K562 (cell line): ENCODE results near the gene CCDC141. TPM values are rescaled to one million over a fixed set of nuclear protein-coding genes. Genes with fewer than 3 reads are reported as not detected.

Experiments
- ATAC-seq: fragments of 200-7000 bp; cut with Tn5 transposase; 3 replicates; pipeline ENCODE4 v1.9.1; 2020; ENCODE audit warnings: moderate library complexity
- BruUV-seq: library from RNA; stranded (reverse); fragments of 400-500 nt; replicated peaks from 2 replicates; lab custom pipeline; 2021; lab: Mats Ljungman, UMichigan
- CTCF ChIA-PET: fragments of 300-600 bp; formaldehyde crosslinking; extraction: SDS; loops from one replicate; lab custom pipeline; 2021; ENCODE audit warnings: low intra/inter-chr PET ratio; lab: Yijun Ruan, JAX
- POLR2A ChIA-PET: fragments of 300-600, 350-650 bp; sonication (Branson Sonifier 250); formaldehyde crosslinking; extraction: SDS; loops from one replicate; lab custom pipeline; 2021; ENCODE audit warnings: antibody characterized with exemption, inconsistent platforms; lab: Yijun Ruan, JAX
- DNase-seq, 4 experiments: peaks; one replicate each; pipeline versions ENCODE4 v3.0.0 to v3.0.0-alpha.2; 2011 to 2018; ENCODE audit warnings: low spot score in 3 of 4, mixed read lengths in 3 of 4; ENCODE audit errors: extremely low read depth in 1 of 4
- FAIRE-seq: peaks from 2 replicates; lab custom pipeline; 2011; peaks lifted over from hg19 to GRCh38; lab: Jason Lieb, UNC
- H2AFZ ChIP-seq: 2 replicates; pipeline ENCODE4 v1.6.0; 2011; ENCODE audit warnings: low read depth, low read length, control low read depth, inconsistent platforms
- H3K27ac ChIP-seq: fragments of 200-600 bp; 3 replicates; pipeline ENCODE4 v1.8.0; 2011; ENCODE audit warnings: low read depth, mild to moderate bottlenecking, control low read depth, inconsistent platforms, low read length, moderate library complexity, mixed read lengths; ENCODE audit errors: extremely low read depth
- H3K27me3 ChIP-seq, 2 experiments: fragments of 300-600 bp in 1 of 2; 2 replicates in 1 of 2; 3 replicates in 1 of 2; pipeline versions ENCODE4 v1.6.0 to v1.8.0; 2011; ENCODE audit warnings: inconsistent platforms in 2 of 2, low read length in 2 of 2, mild to moderate bottlenecking in 1 of 2, mixed read lengths in 1 of 2, moderate library complexity in 1 of 2; ENCODE audit not compliant: control insufficient read depth in 2 of 2, insufficient read depth in 2 of 2
- H3K36me3 ChIP-seq: fragments of 300-600 bp; 3 replicates; pipeline ENCODE4 v1.8.0; 2011; ENCODE audit warnings: mild to moderate bottlenecking, low read length, inconsistent platforms; ENCODE audit not compliant: control insufficient read depth, insufficient read depth
- H3K4me1 ChIP-seq, 2 experiments: fragments of 200-600 bp in 1 of 2; replicated peaks in 1 of 2; 2 replicates in 1 of 2; 3 replicates in 1 of 2; pipeline versions ENCODE4 v1.5.1 to v1.8.0; 2011; ENCODE audit warnings: inconsistent platforms in 2 of 2, low read length in 2 of 2, mild to moderate bottlenecking in 1 of 2, mixed read lengths in 1 of 2, moderate library complexity in 1 of 2; ENCODE audit not compliant: control insufficient read depth in 2 of 2, insufficient read depth in 2 of 2
- H3K4me2 ChIP-seq: 2 replicates; pipeline ENCODE4 v1.6.1; 2011; ENCODE audit warnings: low read length, control low read depth, inconsistent platforms, mixed read lengths; ENCODE audit not compliant: insufficient read depth
- H3K4me3 ChIP-seq: fragments of 200-600 bp; sonication (generic), shearing (Covaris generic); 2 replicates; pipeline ENCODE4 v1.5.1; 2016; ENCODE audit warnings: control low read depth, inconsistent platforms
- H3K79me2 ChIP-seq: fragments of 200-600 bp; 3 replicates; pipeline ENCODE4 v1.8.0; 2011; ENCODE audit warnings: low read length, inconsistent platforms; ENCODE audit not compliant: control insufficient read depth, insufficient read depth
- H3K9ac ChIP-seq, 2 experiments: 2 replicates each; pipeline versions ENCODE4 v1.6.0 to v1.6.1; 2011; ENCODE audit warnings: low read depth in 2 of 2, low read length in 2 of 2, control low read depth in 1 of 2, inconsistent platforms in 1 of 2, mild to moderate bottlenecking in 1 of 2, mixed read lengths in 1 of 2; ENCODE audit not compliant: insufficient read depth in 1 of 2
- H3K9me1 ChIP-seq: one replicate; pipeline ENCODE4 v1.6.0; 2011; ENCODE audit warnings: inconsistent platforms, mild to moderate bottlenecking, low read length, moderate library complexity; ENCODE audit not compliant: control insufficient read depth, insufficient read depth
- H3K9me3 ChIP-seq: replicated peaks from 2 replicates; pipeline ENCODE4 v1.5.1; 2011; ENCODE audit warnings: low read depth, low read length, inconsistent platforms; ENCODE audit not compliant: control insufficient read depth, insufficient read depth
- H4K20me1 ChIP-seq: replicated peaks from 2 replicates; pipeline ENCODE4 v1.6.1; 2011; ENCODE audit warnings: low read length, inconsistent platforms, mixed read lengths; ENCODE audit not compliant: control insufficient read depth, insufficient read depth
- KDM4B ChIP-seq, 2 experiments: fragments of 450-650 bp in 1 of 2; sonication (generic) in 1 of 2; IDR thresholded peaks; 2 replicates each; pipeline ENCODE4 v1.6.1; 2016 to 2017; ENCODE audit warnings: borderline replicate concordance in 2 of 2, antibody characterized with exemption in 1 of 2, low read depth in 1 of 2, mild to moderate bottlenecking in 1 of 2
- MYBL2 ChIP-seq, 2 experiments: fragments of 450-650 bp in 1 of 2; sonication (generic) in 1 of 2; formaldehyde crosslinking in 1 of 2; IDR thresholded peaks; 2 replicates each; pipeline versions ENCODE4 v1.6.1 to v1.8.1; 2017 to 2022; ENCODE audit warnings: borderline replicate concordance in 1 of 2, inconsistent platforms in 1 of 2, low read depth in 1 of 2, mild to moderate bottlenecking in 1 of 2, missing genetic modification reagents in 1 of 2, moderate library complexity in 1 of 2
- SNIP1 ChIP-seq: fragments of 450-650 bp; IDR thresholded peaks from 2 replicates; pipeline ENCODE4 v1.7.1; 2017; ENCODE audit warnings: low read depth, mild to moderate bottlenecking
- SRSF9 ChIP-seq: fragments of 200-400 bp; formaldehyde crosslinking; IDR thresholded peaks from 2 replicates; pipeline ENCODE4 v1.6.1; 2017; ENCODE audit warnings: low read depth, low read length, borderline replicate concordance
- WGBS: fragments of 100-300 bp; shearing (Covaris generic); methylation state at CpG from one replicate; pipeline ENCODE4 v1.1.6; 2016; ENCODE audit warnings: low coverage, mixed read lengths; ENCODE audit not compliant: insufficient coverage; ENCODE audit errors: missing lambda C conversion rate; 5-methylcytosine and 5-hydroxymethylcytosine counted together
- in situ Hi-C: fragments of 300-500 bp; cut with MboI; formaldehyde crosslinking; loops from 4 replicates; pipeline ENCODE4 v1.15.0; 2018; ENCODE audit warnings: inconsistent platforms, mixed read lengths
- intact Hi-C: fragments of 100-400 bp; cut with micrococcal nuclease; formaldehyde crosslinking; loops from 2 replicates; pipeline ENCODE4 v1.14.2; 2022
- polyA plus RNA-seq, 8 experiments: library from polyadenylated mRNA; depleted of rRNA in 4 of 8; stranded (reverse) in 5 of 8; unstranded in 3 of 8; fragments of >200 nt; fragmentation: Nextera tagmentation in 2 of 8; fragmentation: Illumina TruSeq in 1 of 8; extraction: Ambion mirVana in 2 of 8; extraction: Trizol in 1 of 8; gene quantifications; 2 replicates each; pipeline versions ENCODE4 v1.2.1 to v1.2.3, GENCODE V29; 2011 to 2014; ENCODE audit warnings: inconsistent platforms in 1 of 8, missing spikeins in 1 of 8
- total RNA-seq, 7 experiments: library from RNA; depleted of rRNA in 6 of 7; stranded (reverse); fragments of >200 nt in 6 of 7; fragmentation: Illumina TruSeq in 2 of 7; extraction: Trizol in 2 of 7; gene quantifications; 2 replicates each; pipeline versions ENCODE4 v1.2.1 to v1.2.3, GENCODE V29; 2011 to 2021; ENCODE audit warnings: low replicate concordance in 1 of 7
- TF ChIP-seq, protein P1 (sequence below): sonication (generic); formaldehyde crosslinking; IDR thresholded peaks from 2 replicates; pipeline ENCODE4 v1.8.0; 2023; ENCODE audit warnings: mild to moderate bottlenecking, missing genetic modification reagents
- TF ChIP-seq, protein P2 (sequence below): sonication (generic); formaldehyde crosslinking; IDR thresholded peaks from 2 replicates; pipeline ENCODE4 v1.8.1; 2023; ENCODE audit warnings: missing genetic modification reagents, mild to moderate bottlenecking, borderline replicate concordance
- TF ChIP-seq, protein P3 (sequence below): IDR thresholded peaks from 3 replicates; pipeline ENCODE4 v1.6.1; 2011; ENCODE audit warnings: borderline replicate concordance, mild to moderate bottlenecking; ENCODE audit not compliant: insufficient read length, insufficient read depth
- TF ChIP-seq, protein P4 (sequence below): fragments of 150-350 bp; IDR thresholded peaks from 2 replicates; pipeline ENCODE4 v1.6.1; 2014; ENCODE audit warnings: low read depth, mild to moderate bottlenecking, low read length, borderline replicate concordance
- TF ChIP-seq, protein P5 (sequence below): fragments of 250-450 bp; sonication (Bioruptor Pico); IDR thresholded peaks from 2 replicates; pipeline ENCODE4 v1.8.0; 2022; ENCODE audit warnings: moderate library complexity, mild to moderate bottlenecking, inconsistent platforms

Gene CCDC141
- total and polyA plus RNA-seq, 9 of the 15 experiments (the other 6 are each of a cell fraction or from before 2014, with no cell fraction given), result 0.09 TPM; not detected in 8

DNA sequence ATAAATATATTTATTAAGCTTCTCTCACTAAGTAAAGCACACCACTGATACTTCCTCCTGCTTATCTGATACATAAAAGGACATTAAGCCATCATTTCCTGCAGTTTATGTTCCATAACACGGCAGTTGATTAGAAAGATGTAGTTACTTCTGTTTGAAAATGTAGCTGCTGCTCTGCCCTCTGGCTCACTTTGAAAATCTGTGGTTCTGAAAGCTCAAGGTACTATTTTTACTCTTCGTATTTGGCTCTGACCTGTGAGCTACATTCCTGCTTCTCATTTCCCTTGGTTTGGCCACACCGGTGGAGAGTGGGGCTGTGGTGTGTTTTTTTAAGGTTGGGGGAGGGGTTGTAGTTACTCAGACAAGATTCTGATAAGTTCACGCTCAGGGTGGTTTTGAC lies 229.9 kb downstream of the CCDC141 start:
- Histone ChIP-seq H3K79me2 (no peaks in the 10 kb centered on the region), H2AFZ (no peak overlapping the region), H3K4me1 (no peaks in the 10 kb centered on the region), H3K9me1 (no peaks in the 10 kb centered on the region), H3K4me3 (no peak overlapping the region), H3K9me3 (no peaks in the 10 kb centered on the region), H3K27me3 (no peaks in the 10 kb centered on the region), H4K20me1 (no peaks in the 10 kb centered on the region), H3K4me2 (no peak overlapping the region), H3K27ac (no peak overlapping the region), H3K9ac (no peak overlapping the region), H3K36me3 (no peaks in the 10 kb centered on the region)
- intact Hi-C loops (no loop called here), in situ Hi-C loops (no loop called here)
- ChIA-PET CTCF (no interaction called here), POLR2A (interaction anchor here (0.6 kb wide), 1 partner anchor 8 kb away, joined by 3 read pairs; no protein-coding TSS in a partner anchor)
- BruUV-seq, result no TSS peak
- FAIRE-seq, result no peak
- no peak for ATAC-seq
- no peak for DNase-seq
- WGBS, result 0% methylated on average over 4 of the region's 4 CpGs
- TF ChIP-seq SNIP1 (no peak), KDM4B (IDR thresholded peaks at IDR 0.05; ENCODE audit: borderline replicate concordance in 2 of 2, low read depth in 1 of 2) (no peak), SRSF9 (no peak), MYBL2 (IDR thresholded peaks at IDR 0.05; ENCODE audit: low read depth) (no peak), MYBL2 (CRISPR knock-in tag; IDR thresholded peaks at IDR 0.05; ENCODE audit: borderline replicate concordance) (no peak)
- TF ChIP-seq, protein P1, sequence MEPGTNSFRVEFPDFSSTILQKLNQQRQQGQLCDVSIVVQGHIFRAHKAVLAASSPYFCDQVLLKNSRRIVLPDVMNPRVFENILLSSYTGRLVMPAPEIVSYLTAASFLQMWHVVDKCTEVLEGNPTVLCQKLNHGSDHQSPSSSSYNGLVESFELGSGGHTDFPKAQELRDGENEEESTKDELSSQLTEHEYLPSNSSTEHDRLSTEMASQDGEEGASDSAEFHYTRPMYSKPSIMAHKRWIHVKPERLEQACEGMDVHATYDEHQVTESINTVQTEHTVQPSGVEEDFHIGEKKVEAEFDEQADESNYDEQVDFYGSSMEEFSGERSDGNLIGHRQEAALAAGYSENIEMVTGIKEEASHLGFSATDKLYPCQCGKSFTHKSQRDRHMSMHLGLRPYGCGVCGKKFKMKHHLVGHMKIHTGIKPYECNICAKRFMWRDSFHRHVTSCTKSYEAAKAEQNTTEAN, result no peak
- TF ChIP-seq, protein P2, sequence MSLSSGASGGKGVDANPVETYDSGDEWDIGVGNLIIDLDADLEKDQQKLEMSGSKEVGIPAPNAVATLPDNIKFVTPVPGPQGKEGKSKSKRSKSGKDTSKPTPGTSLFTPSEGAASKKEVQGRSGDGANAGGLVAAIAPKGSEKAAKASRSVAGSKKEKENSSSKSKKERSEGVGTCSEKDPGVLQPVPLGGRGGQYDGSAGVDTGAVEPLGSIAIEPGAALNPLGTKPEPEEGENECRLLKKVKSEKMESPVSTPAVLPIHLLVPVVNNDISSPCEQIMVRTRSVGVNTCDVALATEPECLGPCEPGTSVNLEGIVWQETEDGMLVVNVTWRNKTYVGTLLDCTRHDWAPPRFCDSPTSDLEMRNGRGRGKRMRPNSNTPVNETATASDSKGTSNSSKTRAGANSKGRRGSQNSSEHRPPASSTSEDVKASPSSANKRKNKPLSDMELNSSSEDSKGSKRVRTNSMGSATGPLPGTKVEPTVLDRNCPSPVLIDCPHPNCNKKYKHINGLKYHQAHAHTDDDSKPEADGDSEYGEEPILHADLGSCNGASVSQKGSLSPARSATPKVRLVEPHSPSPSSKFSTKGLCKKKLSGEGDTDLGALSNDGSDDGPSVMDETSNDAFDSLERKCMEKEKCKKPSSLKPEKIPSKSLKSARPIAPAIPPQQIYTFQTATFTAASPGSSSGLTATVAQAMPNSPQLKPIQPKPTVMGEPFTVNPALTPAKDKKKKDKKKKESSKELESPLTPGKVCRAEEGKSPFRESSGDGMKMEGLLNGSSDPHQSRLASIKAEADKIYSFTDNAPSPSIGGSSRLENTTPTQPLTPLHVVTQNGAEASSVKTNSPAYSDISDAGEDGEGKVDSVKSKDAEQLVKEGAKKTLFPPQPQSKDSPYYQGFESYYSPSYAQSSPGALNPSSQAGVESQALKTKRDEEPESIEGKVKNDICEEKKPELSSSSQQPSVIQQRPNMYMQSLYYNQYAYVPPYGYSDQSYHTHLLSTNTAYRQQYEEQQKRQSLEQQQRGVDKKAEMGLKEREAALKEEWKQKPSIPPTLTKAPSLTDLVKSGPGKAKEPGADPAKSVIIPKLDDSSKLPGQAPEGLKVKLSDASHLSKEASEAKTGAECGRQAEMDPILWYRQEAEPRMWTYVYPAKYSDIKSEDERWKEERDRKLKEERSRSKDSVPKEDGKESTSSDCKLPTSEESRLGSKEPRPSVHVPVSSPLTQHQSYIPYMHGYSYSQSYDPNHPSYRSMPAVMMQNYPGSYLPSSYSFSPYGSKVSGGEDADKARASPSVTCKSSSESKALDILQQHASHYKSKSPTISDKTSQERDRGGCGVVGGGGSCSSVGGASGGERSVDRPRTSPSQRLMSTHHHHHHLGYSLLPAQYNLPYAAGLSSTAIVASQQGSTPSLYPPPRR (CRISPR knock-in tag), result no peak
- TF ChIP-seq, protein P3, sequence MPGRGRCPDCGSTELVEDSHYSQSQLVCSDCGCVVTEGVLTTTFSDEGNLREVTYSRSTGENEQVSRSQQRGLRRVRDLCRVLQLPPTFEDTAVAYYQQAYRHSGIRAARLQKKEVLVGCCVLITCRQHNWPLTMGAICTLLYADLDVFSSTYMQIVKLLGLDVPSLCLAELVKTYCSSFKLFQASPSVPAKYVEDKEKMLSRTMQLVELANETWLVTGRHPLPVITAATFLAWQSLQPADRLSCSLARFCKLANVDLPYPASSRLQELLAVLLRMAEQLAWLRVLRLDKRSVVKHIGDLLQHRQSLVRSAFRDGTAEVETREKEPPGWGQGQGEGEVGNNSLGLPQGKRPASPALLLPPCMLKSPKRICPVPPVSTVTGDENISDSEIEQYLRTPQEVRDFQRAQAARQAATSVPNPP, result no peak
- TF ChIP-seq, protein P4, sequence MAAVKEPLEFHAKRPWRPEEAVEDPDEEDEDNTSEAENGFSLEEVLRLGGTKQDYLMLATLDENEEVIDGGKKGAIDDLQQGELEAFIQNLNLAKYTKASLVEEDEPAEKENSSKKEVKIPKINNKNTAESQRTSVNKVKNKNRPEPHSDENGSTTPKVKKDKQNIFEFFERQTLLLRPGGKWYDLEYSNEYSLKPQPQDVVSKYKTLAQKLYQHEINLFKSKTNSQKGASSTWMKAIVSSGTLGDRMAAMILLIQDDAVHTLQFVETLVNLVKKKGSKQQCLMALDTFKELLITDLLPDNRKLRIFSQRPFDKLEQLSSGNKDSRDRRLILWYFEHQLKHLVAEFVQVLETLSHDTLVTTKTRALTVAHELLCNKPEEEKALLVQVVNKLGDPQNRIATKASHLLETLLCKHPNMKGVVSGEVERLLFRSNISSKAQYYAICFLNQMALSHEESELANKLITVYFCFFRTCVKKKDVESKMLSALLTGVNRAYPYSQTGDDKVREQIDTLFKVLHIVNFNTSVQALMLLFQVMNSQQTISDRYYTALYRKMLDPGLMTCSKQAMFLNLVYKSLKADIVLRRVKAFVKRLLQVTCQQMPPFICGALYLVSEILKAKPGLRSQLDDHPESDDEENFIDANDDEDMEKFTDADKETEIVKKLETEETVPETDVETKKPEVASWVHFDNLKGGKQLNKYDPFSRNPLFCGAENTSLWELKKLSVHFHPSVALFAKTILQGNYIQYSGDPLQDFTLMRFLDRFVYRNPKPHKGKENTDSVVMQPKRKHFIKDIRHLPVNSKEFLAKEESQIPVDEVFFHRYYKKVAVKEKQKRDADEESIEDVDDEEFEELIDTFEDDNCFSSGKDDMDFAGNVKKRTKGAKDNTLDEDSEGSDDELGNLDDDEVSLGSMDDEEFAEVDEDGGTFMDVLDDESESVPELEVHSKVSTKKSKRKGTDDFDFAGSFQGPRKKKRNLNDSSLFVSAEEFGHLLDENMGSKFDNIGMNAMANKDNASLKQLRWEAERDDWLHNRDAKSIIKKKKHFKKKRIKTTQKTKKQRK, result no peak
- TF ChIP-seq, protein P5, sequence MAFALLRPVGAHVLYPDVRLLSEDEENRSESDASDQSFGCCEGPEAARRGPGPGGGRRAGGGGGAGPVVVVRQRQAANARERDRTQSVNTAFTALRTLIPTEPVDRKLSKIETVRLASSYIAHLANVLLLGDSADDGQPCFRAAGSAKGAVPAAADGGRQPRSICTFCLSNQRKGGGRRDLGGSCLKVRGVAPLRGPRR (CRISPR knock-in tag), result no peak
